GM12878 (cell line): ENCODE results near the gene CYP4A22. TPM values are rescaled to one million over a fixed set of nuclear protein-coding genes. Genes with fewer than 3 reads are reported as not detected.

Experiments
- ATAC-seq: fragments of 200-7000 bp; cut with Tn5 transposase; 3 replicates; pipeline ENCODE4 v1.9.1; 2020; ENCODE audit warnings: mild to moderate bottlenecking, moderate library complexity
- BruUV-seq: library from RNA; stranded (reverse); fragments of 400-500 nt; replicated peaks from 2 replicates; lab custom pipeline; 2021; lab: Mats Ljungman, UMichigan
- CTCF ChIA-PET: fragments of 300-600 bp; sonication (Branson Sonifier 250); formaldehyde crosslinking; extraction: SDS; loops from one replicate; lab custom pipeline; 2021; ENCODE audit warnings: inconsistent platforms; lab: Yijun Ruan, JAX
- POLR2A ChIA-PET: fragments of 350-600 bp; formaldehyde crosslinking; extraction: SDS; loops from one replicate; lab custom pipeline; 2021; ENCODE audit warnings: inconsistent platforms; lab: Charles Lee
- RAD21 ChIA-PET: fragments of 300-600 bp; sonication (Branson Sonifier 250); formaldehyde crosslinking; loops from one replicate; lab custom pipeline; 2023; ENCODE audit warnings: antibody characterized with exemption; ENCODE audit not compliant: unreplicated experiment; lab: Charles Lee
- SMC1A ChIA-PET: fragments of 300-600 bp; sonication (Branson Sonifier 250); formaldehyde crosslinking; loops from one replicate; lab custom pipeline; 2023; ENCODE audit not compliant: unreplicated experiment, uncharacterized antibody; lab: Charles Lee
- DNase-seq: peaks from one replicate; pipeline ENCODE4 v3.0.0-alpha.2; 2011; ENCODE audit warnings: low read depth, low spot score
- FAIRE-seq: peaks from 3 replicates; lab custom pipeline; 2011; peaks lifted over from hg19 to GRCh38; lab: Jason Lieb, UNC
- H2AFZ ChIP-seq: 2 replicates; pipeline ENCODE4 v1.6.0; 2011; ENCODE audit warnings: low read depth, low read length, control low read depth; ENCODE audit not compliant: control insufficient read depth
- H3K27ac ChIP-seq: 2 replicates; pipeline ENCODE4 v1.5.1; 2011; ENCODE audit warnings: control low read depth; ENCODE audit not compliant: control insufficient read depth, insufficient read depth
- H3K27me3 ChIP-seq, 2 experiments: replicated peaks in 1 of 2; 2 replicates each; pipeline versions ENCODE4 v1.6.0 to v1.6.1; 2011; ENCODE audit warnings: low read length in 1 of 2; ENCODE audit not compliant: control insufficient read depth in 2 of 2, insufficient read depth in 2 of 2
- H3K36me3 ChIP-seq, 2 experiments: 2 replicates each; pipeline ENCODE4 v1.5.1; 2011; ENCODE audit warnings: low read length in 1 of 2; ENCODE audit not compliant: control insufficient read depth in 2 of 2, insufficient read depth in 2 of 2
- H3K4me1 ChIP-seq: 2 replicates; pipeline ENCODE4 v1.6.1; 2011; ENCODE audit warnings: mild to moderate bottlenecking, low read length, moderate library complexity, mixed read lengths; ENCODE audit not compliant: control insufficient read depth, insufficient read depth
- H3K4me2 ChIP-seq: 2 replicates; pipeline ENCODE4 v1.6.0; 2011; ENCODE audit warnings: control low read depth; ENCODE audit not compliant: control insufficient read depth, insufficient read depth
- H3K4me3 ChIP-seq: fragments of 200-600 bp; sonication (generic); 2 replicates; pipeline ENCODE4 v1.5.1; 2016
- H3K79me2 ChIP-seq: 2 replicates; pipeline ENCODE4 v1.6.0; 2011; ENCODE audit warnings: low read length; ENCODE audit not compliant: control insufficient read depth, insufficient read depth
- H3K9ac ChIP-seq: 2 replicates; pipeline ENCODE4 v1.8.0; 2011; ENCODE audit warnings: low read length, control low read depth, mixed read lengths; ENCODE audit not compliant: control insufficient read depth, insufficient read depth
- H3K9me3 ChIP-seq: replicated peaks from 3 replicates; pipeline ENCODE4 v1.5.1; 2011; ENCODE audit warnings: mild to moderate bottlenecking, low read length; ENCODE audit not compliant: control insufficient read depth, insufficient read depth
- H4K20me1 ChIP-seq: 2 replicates; pipeline ENCODE4 v1.6.0; 2011; ENCODE audit not compliant: control insufficient read depth, insufficient read depth
- BACH1 ChIP-seq: fragments of 450-650 bp; IDR thresholded peaks from 2 replicates; pipeline ENCODE4 v1.6.1; 2017; ENCODE audit warnings: mild to moderate bottlenecking, borderline replicate concordance
- CBX5 ChIP-seq: sonication (generic); IDR thresholded peaks from 2 replicates; pipeline ENCODE4 v1.6.1; 2016; ENCODE audit warnings: low read depth, moderate library complexity, mild to moderate bottlenecking, inconsistent platforms
- MEF2B ChIP-seq: fragments of 450-650 bp; IDR thresholded peaks from 2 replicates; pipeline ENCODE4 v1.6.1; 2018; ENCODE audit warnings: mild to moderate bottlenecking, moderate library complexity; ENCODE audit not compliant: partially characterized antibody, poor library complexity, severe bottlenecking
- POLR2AphosphoS2 ChIP-seq: IDR thresholded peaks from 2 replicates; pipeline ENCODE4 v1.6.1; 2011; ENCODE audit warnings: low read depth, mild to moderate bottlenecking, low read length, improper control_type of control experiment, moderate library complexity
- SMAD1 ChIP-seq: fragments of 450-650 bp; IDR thresholded peaks from 2 replicates; pipeline ENCODE4 v1.6.1; 2018; ENCODE audit warnings: mild to moderate bottlenecking, low read depth; ENCODE audit not compliant: partially characterized antibody
- STAT1 ChIP-seq: fragments of 450-650 bp; conservative IDR thresholded peaks from 2 replicates; pipeline ENCODE4 v1.6.1; 2014; ENCODE audit warnings: antibody characterized with exemption, mild to moderate bottlenecking
- SUPT20H ChIP-seq: IDR thresholded peaks from 2 replicates; pipeline ENCODE4 v1.6.1; 2011; ENCODE audit warnings: low read depth, mild to moderate bottlenecking, low read length, moderate library complexity, borderline replicate concordance; ENCODE audit not compliant: control insufficient read depth
- WGBS: methylation state at CpG from one replicate; pipeline ENCODE4 v1.1.6; 2016; ENCODE audit warnings: low lambda C conversion rate; ENCODE audit not compliant: insufficient replicate concordance, insufficient coverage; ENCODE audit errors: missing lambda C conversion rate; 5-methylcytosine and 5-hydroxymethylcytosine counted together
- in situ Hi-C: fragments of 300-500 bp; cut with MboI; formaldehyde crosslinking; loops from 9 replicates; pipeline ENCODE4 v1.14.3; 2018; ENCODE audit warnings: mixed read lengths
- intact Hi-C: fragments of 100-400 bp; cut with micrococcal nuclease; formaldehyde crosslinking; loops from one replicate; pipeline ENCODE4 v1.14.2; 2022; ENCODE audit not compliant: unreplicated experiment
- polyA plus RNA-seq, 11 experiments: library from polyadenylated mRNA; depleted of rRNA in 4 of 11; unstranded in 6 of 11; stranded (reverse) in 5 of 11; fragments of >200 nt; fragmentation: Nextera tagmentation in 4 of 11; fragmentation: Illumina TruSeq in 1 of 11; extraction: Ambion mirVana in 4 of 11; extraction: Trizol in 1 of 11; gene quantifications; 1 replicate in 1 of 11; 2 replicates in 10 of 11; pipeline versions ENCODE4 v1.2.1 to v1.2.3, GENCODE V29; 2011 to 2016; ENCODE audit warnings: inconsistent platforms in 2 of 11, missing spikeins in 2 of 11, low read depth in 1 of 11
- total RNA-seq, 4 experiments: library from RNA; depleted of rRNA in 3 of 4; stranded (reverse); fragments of >200 nt in 3 of 4; fragmentation: Illumina TruSeq in 1 of 4; extraction: Trizol in 1 of 4; gene quantifications; 2 replicates each; pipeline versions ENCODE4 v1.2.1 to v1.2.3, GENCODE V29; 2013 to 2021
- TF ChIP-seq, protein P1 (sequence below): fragments of 450-650 bp; IDR thresholded peaks from 2 replicates; pipeline ENCODE4 v1.6.1; 2017; ENCODE audit warnings: mild to moderate bottlenecking, moderate library complexity

Gene CYP4A22
- total and polyA plus RNA-seq, 10 of the 15 experiments (the other 5 are each of a cell fraction or from before 2014, with no cell fraction given), result not detected

DNA sequence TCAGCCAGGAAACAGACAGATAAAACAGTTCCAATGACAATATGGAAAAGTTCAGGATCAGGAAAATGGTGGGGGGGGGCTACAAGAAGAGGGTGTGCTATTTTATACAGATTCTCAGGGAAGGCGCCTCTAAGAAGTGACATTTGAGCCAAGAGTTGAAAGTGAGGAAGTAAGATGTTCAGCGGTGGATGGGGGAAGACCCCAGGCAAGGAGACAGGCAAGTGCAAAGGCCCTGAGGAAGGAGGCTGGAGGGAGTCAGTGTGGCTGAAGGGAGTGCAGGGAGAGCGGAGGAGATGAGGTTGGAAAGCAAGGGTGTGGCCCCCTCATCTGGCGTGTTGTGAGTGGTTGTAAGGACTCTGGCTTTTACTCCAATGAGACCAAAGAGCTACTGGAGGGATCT, 61.0 kb downstream of the CYP4A22 start:
- no peak overlapping the region for H3K27ac ChIP-seq
- no peak for ATAC-seq
- ChIA-PET POLR2A (no interaction called here), SMC1A (no interaction called here)
- H3K4me1 ChIP-seq, result no peaks in the 10 kb centered on the region
- 46% methylated on average over 4 of the region's 4 CpGs for WGBS
- TF ChIP-seq, protein P1, sequence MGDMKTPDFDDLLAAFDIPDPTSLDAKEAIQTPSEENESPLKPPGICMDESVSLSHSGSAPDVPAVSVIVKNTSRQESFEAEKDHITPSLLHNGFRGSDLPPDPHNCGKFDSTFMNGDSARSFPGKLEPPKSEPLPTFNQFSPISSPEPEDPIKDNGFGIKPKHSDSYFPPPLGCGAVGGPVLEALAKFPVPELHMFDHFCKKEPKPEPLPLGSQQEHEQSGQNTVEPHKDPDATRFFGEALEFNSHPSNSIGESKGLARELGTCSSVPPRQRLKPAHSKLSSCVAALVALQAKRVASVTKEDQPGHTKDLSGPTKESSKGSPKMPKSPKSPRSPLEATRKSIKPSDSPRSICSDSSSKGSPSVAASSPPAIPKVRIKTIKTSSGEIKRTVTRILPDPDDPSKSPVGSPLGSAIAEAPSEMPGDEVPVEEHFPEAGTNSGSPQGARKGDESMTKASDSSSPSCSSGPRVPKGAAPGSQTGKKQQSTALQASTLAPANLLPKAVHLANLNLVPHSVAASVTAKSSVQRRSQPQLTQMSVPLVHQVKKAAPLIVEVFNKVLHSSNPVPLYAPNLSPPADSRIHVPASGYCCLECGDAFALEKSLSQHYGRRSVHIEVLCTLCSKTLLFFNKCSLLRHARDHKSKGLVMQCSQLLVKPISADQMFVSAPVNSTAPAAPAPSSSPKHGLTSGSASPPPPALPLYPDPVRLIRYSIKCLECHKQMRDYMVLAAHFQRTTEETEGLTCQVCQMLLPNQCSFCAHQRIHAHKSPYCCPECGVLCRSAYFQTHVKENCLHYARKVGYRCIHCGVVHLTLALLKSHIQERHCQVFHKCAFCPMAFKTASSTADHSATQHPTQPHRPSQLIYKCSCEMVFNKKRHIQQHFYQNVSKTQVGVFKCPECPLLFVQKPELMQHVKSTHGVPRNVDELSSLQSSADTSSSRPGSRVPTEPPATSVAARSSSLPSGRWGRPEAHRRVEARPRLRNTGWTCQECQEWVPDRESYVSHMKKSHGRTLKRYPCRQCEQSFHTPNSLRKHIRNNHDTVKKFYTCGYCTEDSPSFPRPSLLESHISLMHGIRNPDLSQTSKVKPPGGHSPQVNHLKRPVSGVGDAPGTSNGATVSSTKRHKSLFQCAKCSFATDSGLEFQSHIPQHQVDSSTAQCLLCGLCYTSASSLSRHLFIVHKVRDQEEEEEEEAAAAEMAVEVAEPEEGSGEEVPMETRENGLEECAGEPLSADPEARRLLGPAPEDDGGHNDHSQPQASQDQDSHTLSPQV, result no peak
- no peak for TF ChIP-seq POLR2AphosphoS2
- TF ChIP-seq CBX5, result no peak
- no peak for TF ChIP-seq SUPT20H
- TF ChIP-seq MEF2B, result no peak
- TF ChIP-seq STAT1, result no peak
- TF ChIP-seq SMAD1, result no peak
- no peak for TF ChIP-seq BACH1
- TF ChIP-seq, all 136 proteins: peak for 0
- Histone ChIP-seq H3K9ac (no peak overlapping the region), H3K27me3 (peaks cover 4 to 5% of the 10 kb centered on the region in 2 experiments; a peak in 2 of 4 replicates), H2AFZ (no peak overlapping the region), H3K79me2 (no peaks in the 10 kb centered on the region), H3K4me3 (no peak overlapping the region), H4K20me1 (no peaks in the 10 kb centered on the region), H3K4me2 (no peak overlapping the region), H3K9me3 (no peaks in the 10 kb centered on the region), H3K36me3 (no peaks in the 10 kb centered on the region)
- ChIA-PET CTCF (interaction anchor here (1.1 kb wide), 1 partner anchor 20 kb away, joined by 3 read pairs; no protein-coding TSS in a partner anchor), RAD21 (no interaction called here)
- intact Hi-C loops (loop anchor here (10.0 kb wide), 1 partner anchor 227 kb away; no protein-coding TSS in a partner anchor), in situ Hi-C loops (no loop called here)
- FAIRE-seq, result no peak
- no TSS peak for BruUV-seq
- no peak for DNase-seq

Other genes with a start within 250 kb of the CYP4A22 start
- gene CYP4A11, start 196.0 kb upstream of the CYP4A22 start, total RNA-seq (2014; rRNA removed), result not detected in 2 replicates
- not detected in 2 replicates for gene CYP4A11, start 196.0 kb upstream of the CYP4A22 start, total RNA-seq (2014; rRNA removed; fragmentation: Illumina TruSeq; extraction: Trizol)
- gene CYP4A11, start 196.0 kb upstream of the CYP4A22 start, total RNA-seq (2021), result 0.11 and 0.13 TPM in 2 replicates
- not detected in 2 replicates for gene CYP4A11, start 196.0 kb upstream of the CYP4A22 start, polyA plus RNA-seq (2011; rRNA removed)
- gene CYP4A11, start 196.0 kb upstream of the CYP4A22 start, polyA plus RNA-seq (2014; fragmentation: Illumina TruSeq; extraction: Trizol), result not detected in 2 replicates
- gene CYP4A11, start 196.0 kb upstream of the CYP4A22 start, polyA plus RNA-seq (2014; fragmentation: Nextera tagmentation; extraction: Ambion mirVana), result not detected
- not detected in 2 replicates for gene CYP4A11, start 196.0 kb upstream of the CYP4A22 start, polyA plus RNA-seq (2014; rRNA removed)
- gene CYP4A11, start 196.0 kb upstream of the CYP4A22 start, polyA plus RNA-seq (2016; fragmentation: Nextera tagmentation; extraction: Ambion mirVana), result not detected
- gene CYP4X1, start 113.8 kb upstream of the CYP4A22 start, total RNA-seq (2014; rRNA removed), result not detected in 2 replicates
- 0.04 TPM in 1 of 2 replicates, not detected in the other for gene CYP4X1, start 113.8 kb upstream of the CYP4A22 start, total RNA-seq (2014; rRNA removed; fragmentation: Illumina TruSeq; extraction: Trizol)
- not detected in 2 replicates for gene CYP4X1, start 113.8 kb upstream of the CYP4A22 start, total RNA-seq (2021)
- gene CYP4X1, start 113.8 kb upstream of the CYP4A22 start, polyA plus RNA-seq (2011; rRNA removed), result 0.03 TPM in 1 of 2 replicates, not detected in the other
- gene CYP4X1, start 113.8 kb upstream of the CYP4A22 start, polyA plus RNA-seq (2014; fragmentation: Illumina TruSeq; extraction: Trizol), result 0.03 TPM in 1 of 2 replicates, not detected in the other
- not detected for gene CYP4X1, start 113.8 kb upstream of the CYP4A22 start, polyA plus RNA-seq (2014; fragmentation: Nextera tagmentation; extraction: Ambion mirVana)
- not detected in 2 replicates for gene CYP4X1, start 113.8 kb upstream of the CYP4A22 start, polyA plus RNA-seq (2014; rRNA removed)
- not detected for gene CYP4X1, start 113.8 kb upstream of the CYP4A22 start, polyA plus RNA-seq (2016; fragmentation: Nextera tagmentation; extraction: Ambion mirVana)
- gene CYP4Z1, start 70.2 kb upstream of the CYP4A22 start, total RNA-seq (2014; rRNA removed), result not detected in 2 replicates
- not detected in 2 replicates for gene CYP4Z1, start 70.2 kb upstream of the CYP4A22 start, total RNA-seq (2014; rRNA removed; fragmentation: Illumina TruSeq; extraction: Trizol)
- not detected in 2 replicates for gene CYP4Z1, start 70.2 kb upstream of the CYP4A22 start, total RNA-seq (2021)
- gene CYP4Z1, start 70.2 kb upstream of the CYP4A22 start, polyA plus RNA-seq (2011; rRNA removed), result not detected in 2 replicates
- gene CYP4Z1, start 70.2 kb upstream of the CYP4A22 start, polyA plus RNA-seq (2014; fragmentation: Illumina TruSeq; extraction: Trizol), result not detected in 2 replicates
- not detected for gene CYP4Z1, start 70.2 kb upstream of the CYP4A22 start, polyA plus RNA-seq (2014; fragmentation: Nextera tagmentation; extraction: Ambion mirVana)
- gene CYP4Z1, start 70.2 kb upstream of the CYP4A22 start, polyA plus RNA-seq (2014; rRNA removed), result not detected in 2 replicates
- not detected for gene CYP4Z1, start 70.2 kb upstream of the CYP4A22 start, polyA plus RNA-seq (2016; fragmentation: Nextera tagmentation; extraction: Ambion mirVana)
- not detected in 2 replicates for gene PDZK1IP1, start 52.6 kb downstream of the CYP4A22 start, total RNA-seq (2014; rRNA removed)
- not detected in 2 replicates for gene PDZK1IP1, start 52.6 kb downstream of the CYP4A22 start, total RNA-seq (2014; rRNA removed; fragmentation: Illumina TruSeq; extraction: Trizol)
- gene PDZK1IP1, start 52.6 kb downstream of the CYP4A22 start, total RNA-seq (2021), result not detected in 2 replicates
- gene PDZK1IP1, start 52.6 kb downstream of the CYP4A22 start, polyA plus RNA-seq (2011; rRNA removed), result not detected in 2 replicates
- gene PDZK1IP1, start 52.6 kb downstream of the CYP4A22 start, polyA plus RNA-seq (2014; fragmentation: Illumina TruSeq; extraction: Trizol), result not detected in 2 replicates
- not detected for gene PDZK1IP1, start 52.6 kb downstream of the CYP4A22 start, polyA plus RNA-seq (2014; fragmentation: Nextera tagmentation; extraction: Ambion mirVana)
- not detected in 2 replicates for gene PDZK1IP1, start 52.6 kb downstream of the CYP4A22 start, polyA plus RNA-seq (2014; rRNA removed)
- not detected for gene PDZK1IP1, start 52.6 kb downstream of the CYP4A22 start, polyA plus RNA-seq (2016; fragmentation: Nextera tagmentation; extraction: Ambion mirVana)
- not detected in 2 replicates for gene TAL1, start 94.8 kb downstream of the CYP4A22 start, total RNA-seq (2014; rRNA removed)
- not detected in 2 replicates for gene TAL1, start 94.8 kb downstream of the CYP4A22 start, total RNA-seq (2014; rRNA removed; fragmentation: Illumina TruSeq; extraction: Trizol)
- gene TAL1, start 94.8 kb downstream of the CYP4A22 start, total RNA-seq (2021), result 0.05 TPM in 2 replicates
- gene TAL1, start 94.8 kb downstream of the CYP4A22 start, polyA plus RNA-seq (2011; rRNA removed), result not detected in 2 replicates
- gene TAL1, start 94.8 kb downstream of the CYP4A22 start, polyA plus RNA-seq (2014; fragmentation: Illumina TruSeq; extraction: Trizol), result not detected in 2 replicates
- not detected for gene TAL1, start 94.8 kb downstream of the CYP4A22 start, polyA plus RNA-seq (2014; fragmentation: Nextera tagmentation; extraction: Ambion mirVana)
- not detected in 2 replicates for gene TAL1, start 94.8 kb downstream of the CYP4A22 start, polyA plus RNA-seq (2014; rRNA removed)
- gene TAL1, start 94.8 kb downstream of the CYP4A22 start, polyA plus RNA-seq (2016; fragmentation: Nextera tagmentation; extraction: Ambion mirVana), result not detected
- 26.3 and 33.1 TPM in 2 replicates for gene STIL, start 176.7 kb downstream of the CYP4A22 start, total RNA-seq (2014; rRNA removed)
- gene STIL, start 176.7 kb downstream of the CYP4A22 start, total RNA-seq (2014; rRNA removed; fragmentation: Illumina TruSeq; extraction: Trizol), result 31.1 and 32.8 TPM in 2 replicates
- gene STIL, start 176.7 kb downstream of the CYP4A22 start, total RNA-seq (2021), result 22.9 and 23.3 TPM in 2 replicates
- gene STIL, start 176.7 kb downstream of the CYP4A22 start, polyA plus RNA-seq (2011; rRNA removed), result 35.1 and 42.7 TPM in 2 replicates
- 28.5 and 34.1 TPM in 2 replicates for gene STIL, start 176.7 kb downstream of the CYP4A22 start, polyA plus RNA-seq (2014; fragmentation: Illumina TruSeq; extraction: Trizol)
- 1 to 10 TPM; 6.0 to 6.3 TPM for gene STIL, start 176.7 kb downstream of the CYP4A22 start, polyA plus RNA-seq (2014; fragmentation: Nextera tagmentation; extraction: Ambion mirVana)
- gene STIL, start 176.7 kb downstream of the CYP4A22 start, polyA plus RNA-seq (2014; rRNA removed), result 17.1 and 18.2 TPM in 2 replicates
- 10 to 100 TPM; 26.8 to 30.0 TPM for gene STIL, start 176.7 kb downstream of the CYP4A22 start, polyA plus RNA-seq (2016; fragmentation: Nextera tagmentation; extraction: Ambion mirVana)
- gene CMPK1, start 196.3 kb downstream of the CYP4A22 start, total RNA-seq (2014; rRNA removed), result 79.8 and 100 TPM in 2 replicates
- gene CMPK1, start 196.3 kb downstream of the CYP4A22 start, total RNA-seq (2014; rRNA removed; fragmentation: Illumina TruSeq; extraction: Trizol), result 122 and 130 TPM in 2 replicates
- 112 and 116 TPM in 2 replicates for gene CMPK1, start 196.3 kb downstream of the CYP4A22 start, total RNA-seq (2021)
- 79.2 and 141 TPM in 2 replicates for gene CMPK1, start 196.3 kb downstream of the CYP4A22 start, polyA plus RNA-seq (2011; rRNA removed)
- 126 and 161 TPM in 2 replicates for gene CMPK1, start 196.3 kb downstream of the CYP4A22 start, polyA plus RNA-seq (2014; fragmentation: Illumina TruSeq; extraction: Trizol)
- 10 to 100 TPM; 43.7 to 61.0 TPM for gene CMPK1, start 196.3 kb downstream of the CYP4A22 start, polyA plus RNA-seq (2014; fragmentation: Nextera tagmentation; extraction: Ambion mirVana)
- 67.2 and 76.6 TPM in 2 replicates for gene CMPK1, start 196.3 kb downstream of the CYP4A22 start, polyA plus RNA-seq (2014; rRNA removed)
- gene CMPK1, start 196.3 kb downstream of the CYP4A22 start, polyA plus RNA-seq (2016; fragmentation: Nextera tagmentation; extraction: Ambion mirVana), result 100 to 1,000 TPM in 1 of 2 experiments, 10 to 100 TPM in 1; 91.5 to 159 TPM